HG03575 (cell line): ENCODE results near the gene TNPO2.
"Not testable (repeated sequence)": the region's sequence is repeated elsewhere in the genome, so short reads cannot be mapped to it uniquely, and the experiment has no call there.

Experiments used
- ATAC-seq: cut with Tn5 transposase; IDR thresholded peaks from one replicate; pipeline ENCODE4 v1.9.1; 2021; ENCODE audit not compliant: unreplicated experiment, insufficient number of reproducible peaks, low FRiP score; ENCODE audit errors: extremely low read depth

Gene TNPO2

DNA sequence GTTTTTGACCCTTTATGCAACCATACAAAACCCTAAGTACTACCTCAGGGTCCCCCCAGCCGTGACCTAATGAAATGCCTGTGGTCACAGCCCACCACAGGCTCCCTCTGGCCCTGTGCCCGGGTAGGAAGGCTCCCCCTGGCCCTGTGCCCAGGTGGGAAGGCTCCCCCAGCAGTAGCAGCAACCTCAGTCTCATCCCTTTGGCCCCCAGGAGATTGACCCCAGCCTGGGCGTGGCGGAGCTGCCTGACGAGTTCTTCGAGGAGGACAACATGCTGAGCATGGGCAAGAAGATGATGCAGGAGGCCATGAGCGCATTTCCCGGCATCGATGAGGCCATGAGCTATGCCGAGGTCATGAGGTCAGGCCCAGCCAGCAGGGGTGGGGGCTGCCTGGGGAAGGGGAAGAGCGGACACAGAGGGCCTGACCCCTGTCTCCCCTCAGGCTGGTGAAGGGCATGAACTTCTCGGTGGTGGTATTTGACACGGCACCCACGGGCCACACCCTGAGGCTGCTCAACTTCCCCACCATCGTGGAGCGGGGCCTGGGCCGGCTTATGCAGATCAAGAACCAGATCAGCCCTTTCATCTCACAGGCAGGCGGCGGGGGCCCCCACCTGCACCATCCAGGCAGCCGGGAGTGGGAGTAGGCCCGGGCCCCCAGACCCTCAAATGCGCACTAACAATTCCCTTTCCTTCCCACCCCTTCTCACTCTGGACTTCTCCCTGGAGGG, 21.6 kb upstream of the TNPO2 start:
- no peak for ATAC-seq

GRCh38 chr19:12737835-12738351, 14.2 kb upstream of the TNPO2 start:
- ATAC-seq = no peak

- ATAC-seq = peak; percentile 31
Measured at GRCh38 chr19:12736995-12737834, 13.5 kb upstream of the TNPO2 start, which contains the start of gene GET3. Gene GET3 (plus strand): TSS chr19:12737497. CDS start chr19:12737506, 9 bp downstream.

DNA sequence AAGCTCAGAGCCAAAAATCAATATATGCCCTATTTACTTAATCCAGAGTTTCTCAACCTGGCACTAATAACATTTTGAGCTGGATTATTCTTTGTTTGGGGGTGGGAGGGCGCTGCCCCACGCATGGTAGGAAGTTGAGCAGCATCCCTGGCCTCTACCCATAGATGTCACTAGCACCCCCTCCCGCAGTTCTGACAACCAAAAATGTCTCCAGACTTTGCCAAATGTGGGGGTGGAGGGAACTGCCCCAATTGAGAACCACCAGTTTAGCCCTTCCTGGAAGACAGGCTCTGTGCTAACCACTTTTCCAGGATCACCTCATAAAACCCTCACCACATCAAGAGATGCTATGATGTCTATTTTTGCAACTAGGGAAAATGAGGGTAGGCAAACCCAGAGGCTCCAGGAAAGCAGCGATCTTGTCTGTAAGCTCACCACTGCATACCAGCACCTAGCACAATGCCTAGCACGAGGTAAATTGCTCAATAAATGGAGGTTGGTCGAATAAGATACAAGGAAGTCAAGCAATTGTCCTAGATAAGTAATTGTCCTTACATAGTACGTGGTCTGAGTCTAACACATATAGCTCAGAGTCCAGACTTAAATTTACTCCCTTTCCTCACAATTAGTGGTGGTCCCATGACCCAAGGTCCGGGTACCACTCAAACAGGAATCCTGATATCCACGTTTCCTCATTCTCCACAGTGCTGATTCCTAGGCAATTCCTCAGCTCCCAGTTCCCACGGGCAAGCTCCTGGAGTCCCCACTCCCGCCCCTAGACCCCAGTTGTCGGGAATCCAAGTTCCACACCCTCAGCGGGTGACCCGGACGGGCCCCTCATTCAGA, 9.9 kb upstream of the TNPO2 start:
- ATAC-seq = no peak

- no peak for ATAC-seq
Measured at GRCh38 chr19:12731337-12731736, 7.6 kb upstream of the TNPO2 start.

GRCh38 chr19:12730064-12730463, 6.3 kb upstream of the TNPO2 start:
- ATAC-seq = no peak

DNA sequence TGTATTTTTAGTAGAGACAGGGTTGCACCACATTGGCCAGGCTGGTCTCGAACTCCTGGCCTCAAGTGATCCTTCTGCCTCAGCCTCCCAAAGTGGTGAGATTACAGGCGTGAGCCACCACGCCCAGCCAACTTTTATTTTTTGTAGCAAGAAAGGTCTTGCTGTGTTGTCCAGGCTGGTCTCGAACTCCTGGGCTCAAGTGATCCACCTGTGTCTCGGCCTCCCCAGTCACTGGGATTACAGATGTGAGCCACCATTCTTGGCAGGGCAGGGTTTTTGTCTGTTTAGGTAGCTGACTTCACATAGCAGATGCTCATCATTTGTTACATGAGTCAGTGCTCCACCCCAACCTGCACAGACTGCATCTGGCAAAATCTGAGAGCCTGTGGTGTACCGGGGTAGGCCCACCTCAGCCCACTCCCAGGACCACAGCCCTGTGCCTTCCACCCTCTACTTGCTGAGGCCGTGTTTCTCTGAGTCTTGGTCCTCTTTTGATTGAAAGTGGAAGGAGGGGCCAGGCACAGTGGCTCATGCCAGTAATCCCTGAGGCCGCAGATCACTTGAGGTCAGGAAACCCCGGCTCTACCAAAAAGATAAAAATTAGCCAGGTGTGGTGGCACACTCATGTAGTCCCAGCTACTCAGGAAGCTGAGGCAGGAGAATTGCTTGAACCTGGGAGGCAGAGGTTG, 4.2 kb upstream of the TNPO2 start:
- no peak for ATAC-seq

GRCh38 chr19:12726988-12727316, 3.2 kb upstream of the TNPO2 start:
- ATAC-seq = no peak

- ATAC-seq = not testable (repeated sequence)
Measured at GRCh38 chr19:12725612-12726011, 1.9 kb upstream of the TNPO2 start.

DNA sequence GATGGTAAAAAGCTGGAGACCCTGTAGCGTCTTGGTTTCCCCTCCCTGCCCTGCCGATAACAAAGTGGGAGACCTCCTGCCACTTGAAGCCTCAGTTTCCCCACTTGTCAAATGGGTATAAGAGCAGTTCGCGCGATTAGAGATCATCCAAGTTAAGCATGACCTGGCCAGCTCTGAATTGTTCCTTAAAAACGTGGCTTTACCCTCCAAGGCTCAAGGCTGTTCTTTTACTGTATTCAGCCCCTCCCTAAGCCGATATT, 421 bp downstream of the TNPO2 start:
- no peak for ATAC-seq

DNA sequence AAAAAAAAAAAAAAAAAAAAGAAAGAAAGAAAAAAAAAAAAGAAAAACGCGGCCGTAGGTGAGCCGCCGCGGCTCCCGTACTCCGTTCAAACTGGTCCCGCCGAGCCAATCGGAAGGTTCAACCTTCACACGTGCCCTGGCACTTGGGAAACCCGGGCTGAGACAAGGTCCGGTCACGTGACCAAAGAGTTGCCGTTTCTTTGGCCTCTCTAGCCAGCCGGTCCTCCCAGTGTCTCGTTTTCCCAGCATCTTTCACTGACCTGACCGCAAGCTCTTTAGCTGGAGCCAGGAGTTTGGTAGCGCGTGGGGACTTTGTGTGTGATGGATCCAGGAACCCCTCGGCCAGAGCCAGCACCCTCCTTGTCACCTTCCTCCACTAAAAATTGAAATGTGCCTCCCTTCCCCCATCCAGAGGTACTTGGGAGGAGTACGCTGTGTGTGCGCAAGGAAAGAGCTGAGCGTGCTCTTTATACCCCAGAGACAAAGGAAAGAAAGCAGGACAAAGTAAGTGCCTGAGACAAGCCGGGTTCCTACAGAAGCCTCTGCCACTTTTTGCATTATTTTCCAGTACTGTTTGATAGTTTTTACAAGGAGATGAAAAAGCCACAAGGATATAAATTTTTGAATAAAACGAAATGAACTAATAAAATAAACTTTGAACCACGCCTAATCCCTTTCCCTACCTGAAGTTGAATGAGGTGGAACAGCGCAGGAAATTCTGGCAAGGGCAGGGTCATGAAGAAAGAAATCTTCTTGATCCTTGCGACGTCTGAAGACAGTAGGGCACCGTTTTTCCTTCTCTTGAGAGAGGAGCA, 959 bp downstream of the TNPO2 start:
- peak; percentile 60 for ATAC-seq

- no peak for ATAC-seq
Measured at GRCh38 chr19:12721656-12722565, 1.8 kb downstream of the TNPO2 start.

DNA sequence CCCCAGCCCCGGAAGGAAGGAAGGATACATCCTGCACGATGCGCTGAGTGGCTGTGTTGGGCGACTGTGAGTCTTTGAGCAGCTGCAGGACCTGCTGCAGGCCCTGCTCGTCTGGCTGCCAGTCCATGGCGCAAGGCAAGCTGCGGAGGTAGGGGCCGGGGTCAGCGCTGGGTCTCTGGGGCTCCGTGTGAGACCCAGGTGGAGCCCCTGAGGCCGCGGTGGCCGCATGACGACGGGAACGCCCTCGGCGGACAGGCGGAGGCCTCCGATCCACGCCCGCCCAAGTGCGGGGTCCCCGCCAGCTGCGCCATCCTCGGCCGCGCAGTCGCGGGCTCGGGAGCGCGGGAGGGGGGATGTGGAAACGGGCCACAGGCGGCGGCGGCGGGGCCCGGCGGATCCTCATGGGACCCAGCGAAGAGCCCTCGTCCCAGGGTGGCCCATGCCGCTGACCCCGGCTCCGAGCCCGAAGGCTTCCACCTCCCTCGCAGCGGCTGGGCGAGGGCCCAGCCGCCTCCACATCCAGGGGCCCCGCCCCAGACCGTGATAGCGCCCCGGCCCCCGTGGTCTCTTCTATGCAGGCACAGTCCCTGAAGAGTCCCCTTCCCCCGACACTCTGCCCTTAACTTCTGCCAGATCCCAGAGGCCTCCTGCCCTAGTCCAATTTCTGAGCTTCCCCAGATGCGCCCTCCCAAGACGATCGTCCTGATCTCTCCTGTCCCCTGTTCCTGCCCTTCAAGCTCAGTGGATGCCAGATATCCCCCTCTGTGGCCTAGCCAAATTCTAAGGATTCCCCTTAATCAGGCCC, 2.7 kb downstream of the TNPO2 start:
- ATAC-seq = no peak

DNA sequence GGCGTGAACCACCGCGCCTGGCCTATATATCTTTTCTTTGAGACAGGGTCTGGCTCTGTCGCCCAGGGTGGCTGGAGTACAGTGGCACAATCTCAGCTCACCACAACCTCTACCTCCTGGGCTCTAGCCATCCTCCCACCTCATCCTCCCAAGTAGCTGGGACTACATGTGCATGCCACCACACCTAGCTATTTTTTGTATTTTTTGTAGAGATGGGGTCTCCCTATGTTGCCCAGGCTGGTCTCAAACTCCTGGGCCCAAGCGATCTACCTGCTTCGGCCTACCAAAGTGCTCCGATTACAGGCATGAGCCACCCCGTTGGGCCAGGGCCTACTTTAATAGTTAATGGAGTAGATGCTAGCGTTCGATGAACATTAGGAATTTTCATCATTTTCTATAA, 3.4 kb downstream of the TNPO2 start:
- no peak for ATAC-seq

- ATAC-seq = no peak
Measured at GRCh38 chr19:12715929-12716328, 7.8 kb downstream of the TNPO2 start.

DNA sequence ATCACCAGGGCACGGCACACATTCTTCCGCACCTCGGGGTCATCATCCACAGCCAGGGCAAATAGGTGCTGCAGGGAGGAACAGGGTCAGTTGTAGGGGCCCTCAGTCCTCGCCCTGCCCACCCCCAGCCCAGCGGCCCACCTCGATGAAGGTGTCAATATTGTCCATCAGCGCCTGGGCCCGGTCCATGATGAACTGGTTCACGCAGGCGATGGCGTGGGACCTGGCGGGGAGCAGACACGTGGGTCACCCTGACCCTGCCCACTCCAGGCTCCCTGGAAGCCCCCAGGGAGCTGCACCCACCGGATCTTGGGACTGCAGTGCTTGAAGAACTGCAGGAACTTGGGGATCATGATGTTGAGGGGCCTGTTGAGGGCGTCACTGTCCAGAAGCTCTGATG, 8.6 kb downstream of the TNPO2 start:
- no peak for ATAC-seq

DNA sequence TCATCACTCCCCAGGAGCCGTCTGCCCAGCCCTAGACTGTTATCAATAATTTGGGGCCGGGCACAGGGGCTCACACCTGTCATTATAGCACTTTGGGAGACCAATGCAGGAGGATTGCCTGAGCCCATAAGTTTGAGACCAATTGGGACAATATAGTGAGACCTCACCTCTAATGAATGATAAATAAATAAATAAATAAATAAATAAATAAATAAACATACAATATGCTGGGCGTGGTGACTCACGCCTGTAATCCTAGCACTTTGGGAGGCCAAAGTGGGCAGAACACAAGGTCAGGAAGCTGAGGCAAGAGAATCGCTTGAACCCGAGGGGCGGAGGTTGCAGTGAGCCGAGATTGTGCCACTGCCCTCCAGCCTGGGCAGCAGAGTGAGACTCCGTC, 10.4 kb downstream of the TNPO2 start:
- ATAC-seq = not testable (repeated sequence)
